ENCODE measurements around the gene MTA3.

DNA sequence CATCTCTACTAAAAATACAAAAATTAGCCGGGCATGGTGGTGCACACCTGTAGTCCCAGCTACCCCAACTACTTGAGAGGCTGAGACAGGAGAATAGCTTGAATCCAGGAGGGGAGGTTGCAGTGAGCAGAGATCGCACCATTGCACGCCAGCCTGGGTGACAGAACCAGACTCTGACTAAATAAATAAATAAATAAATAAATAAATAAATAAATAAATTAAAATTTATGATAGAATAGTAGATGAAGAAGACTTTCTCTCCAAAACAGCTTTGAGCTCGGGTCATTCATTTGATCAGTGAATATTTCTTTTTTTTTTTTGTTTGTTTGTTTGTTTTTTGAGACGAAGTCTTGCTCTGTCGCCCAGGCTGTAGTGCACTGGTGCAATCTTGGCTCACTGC is 17.6 kb upstream of the MTA3 start:
- TF ChIP-seq, protein P1, sequence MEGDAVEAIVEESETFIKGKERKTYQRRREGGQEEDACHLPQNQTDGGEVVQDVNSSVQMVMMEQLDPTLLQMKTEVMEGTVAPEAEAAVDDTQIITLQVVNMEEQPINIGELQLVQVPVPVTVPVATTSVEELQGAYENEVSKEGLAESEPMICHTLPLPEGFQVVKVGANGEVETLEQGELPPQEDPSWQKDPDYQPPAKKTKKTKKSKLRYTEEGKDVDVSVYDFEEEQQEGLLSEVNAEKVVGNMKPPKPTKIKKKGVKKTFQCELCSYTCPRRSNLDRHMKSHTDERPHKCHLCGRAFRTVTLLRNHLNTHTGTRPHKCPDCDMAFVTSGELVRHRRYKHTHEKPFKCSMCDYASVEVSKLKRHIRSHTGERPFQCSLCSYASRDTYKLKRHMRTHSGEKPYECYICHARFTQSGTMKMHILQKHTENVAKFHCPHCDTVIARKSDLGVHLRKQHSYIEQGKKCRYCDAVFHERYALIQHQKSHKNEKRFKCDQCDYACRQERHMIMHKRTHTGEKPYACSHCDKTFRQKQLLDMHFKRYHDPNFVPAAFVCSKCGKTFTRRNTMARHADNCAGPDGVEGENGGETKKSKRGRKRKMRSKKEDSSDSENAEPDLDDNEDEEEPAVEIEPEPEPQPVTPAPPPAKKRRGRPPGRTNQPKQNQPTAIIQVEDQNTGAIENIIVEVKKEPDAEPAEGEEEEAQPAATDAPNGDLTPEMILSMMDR (IDR thresholded peaks at IDR 0.05), result no peak
- no peak for TF ChIP-seq POLR2A (IDR thresholded peaks at IDR 0.05)
- no peak for TF ChIP-seq POLR2AphosphoS5 (IDR thresholded peaks at IDR 0.05)

Measured in upper lobe of left lung (tissue), 4 donors.